ENCODE data around the gene FPR3.

- TF ChIP-seq CTCF (IDR thresholded peaks at IDR 0.05) (no peak), POLR2A (IDR thresholded peaks at IDR 0.05) (no peak)
Observed at GRCh38 chr19:51799774-51800472, 5.0 kb downstream of the FPR3 start.
